Measurements from ENCODE around the gene PHLDB1. TPM values are rescaled to one million over a fixed set of nuclear protein-coding genes. Genes with fewer than 3 reads are reported as not detected.

The PHLDB1 gene
- total and polyA plus RNA-seq, 2 of the 8 experiments (the other 6 are each of a cell fraction or from before 2014, with no cell fraction given) = 53.9 to 74.8 TPM

- POLR2A ChIA-PET (ENCODE audit: partially characterized antibody) = interaction anchor here (7.7 to 16.1 kb wide), 2 partner anchors 10 to 15 kb away, joined by 71 to 271 read pairs; no protein-coding TSS in a partner anchor
- CTCF ChIA-PET (ENCODE audit: partially characterized antibody) = interaction anchor here (0.6 to 2.5 kb wide), 4 partner anchors 10 to 38 kb away, joined by 3 to 9 read pairs (median 4); no protein-coding TSS in a partner anchor
These were observed 42.5 kb downstream of the PHLDB1 start for GRCh38 chr11:118649941-118650340.

More at GRCh38 chr11:118649941-118650340, 42.5 kb downstream of the PHLDB1 start:
- Histone ChIP-seq H4K20me1 (replicated peaks in 1 of 2; ENCODE audit: control insufficient read depth in 1 of 2, insufficient read depth in 2 of 2, low read length in 2 of 2) (peaks cover 0 to 7% of the 10 kb centered on the region in 2 experiments), H3K4ac (replicated peaks; ENCODE audit: insufficient read length, low read depth, low read length) (no peak overlapping the region), H3K56ac (replicated peaks; ENCODE audit: insufficient read length, low read depth, low read length) (no peak overlapping the region), H2AK5ac (ENCODE audit: low read depth, low read length) (no peak overlapping the region), H2BK15ac (ENCODE audit: low read length) (no peak overlapping the region), H3K23me2 (ENCODE audit: low read depth, low read length) (no peaks in the 10 kb centered on the region), H4K91ac (replicated peaks; ENCODE audit: insufficient read length, low read length) (no peak overlapping the region), H4K8ac (ENCODE audit: extremely low read depth, insufficient read depth, low read length) (no peak overlapping the region), H3K79me2 (ENCODE audit: control insufficient read depth in 1 of 2, insufficient read depth in 2 of 2, low read length in 2 of 2) (no peaks in the 10 kb centered on the region), H2BK120ac (replicated peaks; ENCODE audit: low read depth, low read length) (no peak overlapping the region), H3K4me3 (ENCODE audit: extremely low read depth in 1 of 4, insufficient read depth in 2 of 4, low read depth in 3 of 4, low read length in 4 of 4) (no peak overlapping the region), H4K5ac (ENCODE audit: insufficient read length, low read depth, low read length) (no peak overlapping the region), H2AFZ (ENCODE audit: low read length) (no peak overlapping the region), H3K27ac (ENCODE audit: low read depth, low read length) (no peak overlapping the region), H3K23ac (ENCODE audit: insufficient read length) (no peak overlapping the region), H3K27me3 (replicated peaks in 1 of 4; ENCODE audit: control insufficient read depth in 3 of 4, extremely low read depth in 1 of 4, insufficient read depth in 3 of 4, low read length in 3 of 4) (no peaks in the 10 kb centered on the region), H3K79me1 (ENCODE audit: low read depth, low read length) (no peaks in the 10 kb centered on the region; the same call in 1 of the 2 replicates), H2BK12ac (ENCODE audit: low read depth, low read length) (no peak overlapping the region), H3K4me2 (ENCODE audit: insufficient read depth in 1 of 2, low read depth in 2 of 2, low read length in 2 of 2) (no peak overlapping the region), H2BK20ac (ENCODE audit: low read length) (no peak overlapping the region), H2BK5ac (ENCODE audit: low read depth, low read length) (no peak overlapping the region), H3K36me3 (ENCODE audit: control insufficient read depth in 2 of 4, insufficient read depth in 4 of 4, low read length in 3 of 4) (peaks cover 21 to 68% (median 46%) of the 10 kb centered on the region in 4 experiments; a peak in 7 of 8 replicates), H3K9me3 (ENCODE audit: insufficient read depth in 2 of 2, low read depth in 1 of 2, low read length in 1 of 2) (no peaks in the 10 kb centered on the region), H3K14ac (ENCODE audit: insufficient read length) (no peak overlapping the region), H3K18ac (ENCODE audit: extremely low read depth, low read length) (no peak overlapping the region), H3K9ac (replicated peaks in 1 of 4; ENCODE audit: extremely low read depth in 1 of 4, low read depth in 3 of 4, low read length in 3 of 4) (no peak overlapping the region), H3K4me1 (replicated peaks in 1 of 4; ENCODE audit: control insufficient read depth in 3 of 4, insufficient read depth in 4 of 4, low read length in 3 of 4) (no peaks in the 10 kb centered on the region)
- 95% methylated on average over 10 of the region's 10 CpGs; no CpG with 5 or more reads in 1 of the 2 experiments for WGBS, 2 experiments (ENCODE audit: extremely low coverage in 1 of 2, insufficient coverage in 1 of 2, insufficient read length in 1 of 2, insufficient replicate concordance in 2 of 2, low coverage in 1 of 2, low lambda C conversion rate in 2 of 2, missing lambda C conversion rate in 1 of 2)
- DNase-seq (ENCODE audit: low read depth in 1 of 2, low spot score in 2 of 2) = no peak
- TF ChIP-seq CBX8 (IDR thresholded peaks at IDR 0.05; ENCODE audit: borderline replicate concordance, low read depth, low read length) = no peak
- FAIRE-seq = no peak

Data from H1 (cell line).